GM12878 (cell line): ENCODE measurements around the gene MLPH.

Experiments
- RAD21 ChIP-seq: IDR thresholded peaks from 2 replicates; pipeline ENCODE4 v1.6.1; 2011; ENCODE audit warnings: mild to moderate bottlenecking, low read depth, low read length, moderate library complexity; ENCODE audit not compliant: insufficient read depth
- TF ChIP-seq, protein P1 (sequence below): fragments of 450-650 bp; IDR thresholded peaks from 2 replicates; pipeline ENCODE4 v1.6.1; 2017; ENCODE audit warnings: mild to moderate bottlenecking
- TF ChIP-seq, protein P2 (sequence below), 3 experiments: IDR thresholded peaks in 2 of 3; conservative IDR thresholded peaks in 1 of 3; 2 replicates each; pipeline ENCODE4 v1.5.1; 2011; ENCODE audit warnings: low read depth in 3 of 3, low read length in 3 of 3, mild to moderate bottlenecking in 3 of 3, control low read depth in 2 of 3, moderate library complexity in 2 of 3, inconsistent platforms in 1 of 3, mixed read lengths in 1 of 3; ENCODE audit not compliant: control insufficient read depth in 2 of 3, insufficient read depth in 1 of 3; ENCODE audit errors: extremely low read depth in 1 of 3
- TF ChIP-seq, protein P3 (sequence below): IDR thresholded peaks from 2 replicates; pipeline ENCODE4 v1.6.1; 2011; ENCODE audit warnings: low read depth, low read length, improper control_type of control experiment, borderline replicate concordance

GRCh38 chr2:237573721-237574415 lies 86.8 kb downstream of the MLPH start:
- TF ChIP-seq, protein P1, sequence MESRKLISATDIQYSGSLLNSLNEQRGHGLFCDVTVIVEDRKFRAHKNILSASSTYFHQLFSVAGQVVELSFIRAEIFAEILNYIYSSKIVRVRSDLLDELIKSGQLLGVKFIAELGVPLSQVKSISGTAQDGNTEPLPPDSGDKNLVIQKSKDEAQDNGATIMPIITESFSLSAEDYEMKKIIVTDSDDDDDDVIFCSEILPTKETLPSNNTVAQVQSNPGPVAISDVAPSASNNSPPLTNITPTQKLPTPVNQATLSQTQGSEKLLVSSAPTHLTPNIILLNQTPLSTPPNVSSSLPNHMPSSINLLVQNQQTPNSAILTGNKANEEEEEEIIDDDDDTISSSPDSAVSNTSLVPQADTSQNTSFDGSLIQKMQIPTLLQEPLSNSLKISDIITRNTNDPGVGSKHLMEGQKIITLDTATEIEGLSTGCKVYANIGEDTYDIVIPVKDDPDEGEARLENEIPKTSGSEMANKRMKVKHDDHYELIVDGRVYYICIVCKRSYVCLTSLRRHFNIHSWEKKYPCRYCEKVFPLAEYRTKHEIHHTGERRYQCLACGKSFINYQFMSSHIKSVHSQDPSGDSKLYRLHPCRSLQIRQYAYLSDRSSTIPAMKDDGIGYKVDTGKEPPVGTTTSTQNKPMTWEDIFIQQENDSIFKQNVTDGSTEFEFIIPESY = no peak
- TF ChIP-seq, protein P2, sequence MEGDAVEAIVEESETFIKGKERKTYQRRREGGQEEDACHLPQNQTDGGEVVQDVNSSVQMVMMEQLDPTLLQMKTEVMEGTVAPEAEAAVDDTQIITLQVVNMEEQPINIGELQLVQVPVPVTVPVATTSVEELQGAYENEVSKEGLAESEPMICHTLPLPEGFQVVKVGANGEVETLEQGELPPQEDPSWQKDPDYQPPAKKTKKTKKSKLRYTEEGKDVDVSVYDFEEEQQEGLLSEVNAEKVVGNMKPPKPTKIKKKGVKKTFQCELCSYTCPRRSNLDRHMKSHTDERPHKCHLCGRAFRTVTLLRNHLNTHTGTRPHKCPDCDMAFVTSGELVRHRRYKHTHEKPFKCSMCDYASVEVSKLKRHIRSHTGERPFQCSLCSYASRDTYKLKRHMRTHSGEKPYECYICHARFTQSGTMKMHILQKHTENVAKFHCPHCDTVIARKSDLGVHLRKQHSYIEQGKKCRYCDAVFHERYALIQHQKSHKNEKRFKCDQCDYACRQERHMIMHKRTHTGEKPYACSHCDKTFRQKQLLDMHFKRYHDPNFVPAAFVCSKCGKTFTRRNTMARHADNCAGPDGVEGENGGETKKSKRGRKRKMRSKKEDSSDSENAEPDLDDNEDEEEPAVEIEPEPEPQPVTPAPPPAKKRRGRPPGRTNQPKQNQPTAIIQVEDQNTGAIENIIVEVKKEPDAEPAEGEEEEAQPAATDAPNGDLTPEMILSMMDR (IDR thresholded peaks at IDR 0.05 in 2 of 3, conservative IDR thresholded peaks at IDR 0.05 in 1 of 3; ENCODE audit: control insufficient read depth in 2 of 3, extremely low read depth in 1 of 3, insufficient read depth in 1 of 3, low read depth in 3 of 3, low read length in 3 of 3) = no peak
- TF ChIP-seq RAD21 = no peak
- TF ChIP-seq, protein P3, sequence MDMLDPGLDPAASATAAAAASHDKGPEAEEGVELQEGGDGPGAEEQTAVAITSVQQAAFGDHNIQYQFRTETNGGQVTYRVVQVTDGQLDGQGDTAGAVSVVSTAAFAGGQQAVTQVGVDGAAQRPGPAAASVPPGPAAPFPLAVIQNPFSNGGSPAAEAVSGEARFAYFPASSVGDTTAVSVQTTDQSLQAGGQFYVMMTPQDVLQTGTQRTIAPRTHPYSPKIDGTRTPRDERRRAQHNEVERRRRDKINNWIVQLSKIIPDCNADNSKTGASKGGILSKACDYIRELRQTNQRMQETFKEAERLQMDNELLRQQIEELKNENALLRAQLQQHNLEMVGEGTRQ = no peak
